Esophagus squamous epithelium (tissue), 5 donors: ENCODE results near the gene EMILIN2. TPM values are rescaled to one million over a fixed set of nuclear protein-coding genes. Genes with fewer than 3 reads are reported as not detected.

Experiments
- DNase-seq: peaks from one replicate; lab custom pipeline; 2025; lab: John Stamatoyannopoulos, UW
- H3K27ac ChIP-seq, 4 donors: fragments of 200-600 bp; sonication (generic); one replicate each; pipeline ENCODE4 v1.5.1; 2016 to 2019; ENCODE audit warnings: mild to moderate bottlenecking in 1 of 4
- H3K27me3 ChIP-seq, 4 donors: fragments of 200-600 bp; sonication (generic); 1 replicate in 3 of 4; 2 replicates in 1 of 4; pipeline versions ENCODE4 v1.5.1 to v1.6.0; 2017 to 2021; ENCODE audit warnings: antibody characterized with exemption in 1 of 4
- H3K36me3 ChIP-seq, 3 donors: fragments of 200-600 bp; sonication (generic); one replicate each; pipeline ENCODE4 v1.5.1; 2016 to 2019
- H3K4me1 ChIP-seq, 3 donors: fragments of 200-600 bp; sonication (generic); one replicate each; pipeline ENCODE4 v1.5.1; 2017 to 2019
- H3K4me3 ChIP-seq, 4 donors: fragments of 200-600 bp; sonication (generic); 1 replicate in 3 of 4; 2 replicates in 1 of 4; pipeline ENCODE4 v1.5.1; 2016 to 2019; ENCODE audit warnings: mild to moderate bottlenecking in 2 of 4, moderate library complexity in 1 of 4
- H3K9me3 ChIP-seq, 3 donors: fragments of 200-600 bp; sonication (generic); one replicate each; pipeline ENCODE4 v1.5.1; 2016 to 2019
- CTCF ChIP-seq, 6 experiments: fragments of 450-650 bp in 4 of 6; fragments of 200-600 bp in 2 of 6; sonication (generic) in 2 of 6; IDR thresholded peaks; one replicate each; pipeline ENCODE4 v1.5.1; 2016 to 2019; ENCODE audit warnings: antibody characterized with exemption in 6 of 6, mild to moderate bottlenecking in 4 of 6, moderate library complexity in 4 of 6
- POLR2A ChIP-seq, 4 donors: fragments of 450-650 bp; IDR thresholded peaks; one replicate each; pipeline ENCODE4 v1.6.1; 2017; ENCODE audit warnings: antibody characterized with exemption in 4 of 4, mild to moderate bottlenecking in 4 of 4, moderate library complexity in 3 of 4
- WGBS, 2 donors: methylation state at CpG; one replicate each; pipeline ENCODE4 v1.1.5; 2018; 5-methylcytosine and 5-hydroxymethylcytosine counted together
- intact Hi-C: fragments of 100-400 bp; cut with DNase I; formaldehyde crosslinking; loops from one replicate; pipeline ENCODE4 v1.15.0; 2022
- total RNA-seq, 4 donors: library from RNA; depleted of rRNA; stranded (reverse); fragments of >200 nt; gene quantifications; one replicate each; pipeline ENCODE4 v1.1.0, GENCODE V29; 2016
- donor health status: DM: yes; HTN: yes; CAD: no.

EMILIN2 gene
- total RNA-seq, 4 donors from 2014 or later, result 3.2 to 11.1 (median 5.5) TPM

- TF ChIP-seq CTCF (IDR thresholded peaks at IDR 0.05) (no peak), POLR2A (IDR thresholded peaks at IDR 0.05) (no peak)
- peaks cover 8 to 28% (median 12%) of the 10 kb centered on the region in 3 donors for H3K4me1 ChIP-seq
- WGBS, 2 donors, result 74 to 79% methylated on average over 7 to 8 of the region's 22 CpGs
- intact Hi-C loops, result no loop called here
- H3K36me3 ChIP-seq, result peaks cover 0 to 50% (median 0%) of the 10 kb centered on the region in 3 donors
- H3K4me3 ChIP-seq, result no peak overlapping the region
- no peaks in the 10 kb centered on the region for H3K9me3 ChIP-seq
- DNase-seq, result no peak
- peaks cover 0 to 32% (median 0%) of the 10 kb centered on the region in 4 donors for H3K27me3 ChIP-seq
- no peak overlapping the region for H3K27ac ChIP-seq
Observed at GRCh38 chr18:2909431-2910140, 62.8 kb downstream of the EMILIN2 start.

- Histone ChIP-seq H3K4me3 (no peak overlapping the region), H3K9me3 (no peaks in the 10 kb centered on the region), H3K27ac (no peak overlapping the region), H3K27me3 (peaks cover 0 to 26% (median 0%) of the 10 kb centered on the region in 4 donors), H3K36me3 (peaks cover 0 to 57% (median 0%) of the 10 kb centered on the region in 3 donors), H3K4me1 (peaks cover 8 to 27% (median 12%) of the 10 kb centered on the region in 3 donors)
- TF ChIP-seq CTCF (IDR thresholded peaks at IDR 0.05) (no peak), POLR2A (IDR thresholded peaks at IDR 0.05) (no peak)
- no peak for DNase-seq
- WGBS, 2 donors, result 60 to 100% methylated on average over 1 to 2 of the region's 10 CpGs
- intact Hi-C loops, result no loop called here
Observed at GRCh38 chr18:2910261-2910660, 63.5 kb downstream of the EMILIN2 start.

GRCh38 chr18:2910751-2911425, 64.1 kb downstream of the EMILIN2 start:
- peaks cover 5 to 21% (median 12%) of the 10 kb centered on the region in 3 donors for H3K4me1 ChIP-seq
- WGBS, 2 donors, result 69 to 87% methylated on average over 7 to 13 of the region's 13 CpGs
- H3K27me3 ChIP-seq, result peaks cover 0 to 20% (median 0%) of the 10 kb centered on the region in 4 donors
- intact Hi-C loops, result no loop called here
- no peaks in the 10 kb centered on the region for H3K9me3 ChIP-seq
- TF ChIP-seq CTCF (IDR thresholded peaks at IDR 0.05), result no peak
- TF ChIP-seq POLR2A (IDR thresholded peaks at IDR 0.05), result no peak
- no peak for DNase-seq
- peaks cover 0 to 63% (median 0%) of the 10 kb centered on the region in 3 donors for H3K36me3 ChIP-seq
- no peak overlapping the region for H3K4me3 ChIP-seq
- H3K27ac ChIP-seq, result no peak overlapping the region

GRCh38 chr18:2911533-2911932, 64.7 kb downstream of the EMILIN2 start:
- peaks cover 0 to 21% (median 12%) of the 10 kb centered on the region in 3 donors for H3K4me1 ChIP-seq
- peaks cover 0 to 70% (median 0%) of the 10 kb centered on the region in 3 donors for H3K36me3 ChIP-seq
- 91 to 93% methylated on average over 2 to 3 of the region's 4 CpGs for WGBS, 2 donors
- no peak for DNase-seq
- H3K4me3 ChIP-seq, result no peak overlapping the region
- no peak for TF ChIP-seq CTCF (IDR thresholded peaks at IDR 0.05)
- no peak for TF ChIP-seq POLR2A (IDR thresholded peaks at IDR 0.05)
- H3K27ac ChIP-seq, result no peak overlapping the region
- no peaks in the 10 kb centered on the region for H3K9me3 ChIP-seq
- intact Hi-C loops, result no loop called here
- peaks cover 0 to 13% (median 0%) of the 10 kb centered on the region in 4 donors for H3K27me3 ChIP-seq
